ENCODE measurements around the gene SCFD2.
"Not testable (repeated sequence)": the region's sequence is repeated elsewhere in the genome, so short reads cannot be mapped to it uniquely, and the experiment has no call there.

Gene SCFD2

DNA sequence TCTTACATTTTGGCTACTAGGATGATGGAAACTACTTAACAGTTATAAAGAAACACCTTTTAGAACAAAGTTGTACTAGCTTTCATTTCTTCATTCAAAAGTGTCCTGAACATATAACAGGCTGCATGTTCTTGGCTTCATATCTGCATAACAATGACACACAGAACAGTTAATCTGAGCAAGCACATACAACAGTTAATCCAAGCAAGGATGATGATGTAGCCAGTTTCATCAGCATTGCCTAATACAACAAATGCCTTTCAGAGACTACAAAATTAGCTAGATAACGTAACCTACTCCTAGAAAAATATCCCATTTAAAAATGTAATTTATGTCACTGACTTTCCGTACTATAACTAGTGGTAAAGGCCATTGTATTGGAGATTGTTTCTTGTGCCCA, 182.1 kb downstream of the SCFD2 start:
- no peaks in the 10 kb centered on the region for H3K79me2 ChIP-seq (ENCODE audit: insufficient read depth, low read length)
- no peak overlapping the region for H3K4me3 ChIP-seq (ENCODE audit: low read depth, low read length, poor library complexity, severe bottlenecking)
- H3K9ac ChIP-seq (ENCODE audit: low read length), result no peak overlapping the region
- TF ChIP-seq, protein P1, sequence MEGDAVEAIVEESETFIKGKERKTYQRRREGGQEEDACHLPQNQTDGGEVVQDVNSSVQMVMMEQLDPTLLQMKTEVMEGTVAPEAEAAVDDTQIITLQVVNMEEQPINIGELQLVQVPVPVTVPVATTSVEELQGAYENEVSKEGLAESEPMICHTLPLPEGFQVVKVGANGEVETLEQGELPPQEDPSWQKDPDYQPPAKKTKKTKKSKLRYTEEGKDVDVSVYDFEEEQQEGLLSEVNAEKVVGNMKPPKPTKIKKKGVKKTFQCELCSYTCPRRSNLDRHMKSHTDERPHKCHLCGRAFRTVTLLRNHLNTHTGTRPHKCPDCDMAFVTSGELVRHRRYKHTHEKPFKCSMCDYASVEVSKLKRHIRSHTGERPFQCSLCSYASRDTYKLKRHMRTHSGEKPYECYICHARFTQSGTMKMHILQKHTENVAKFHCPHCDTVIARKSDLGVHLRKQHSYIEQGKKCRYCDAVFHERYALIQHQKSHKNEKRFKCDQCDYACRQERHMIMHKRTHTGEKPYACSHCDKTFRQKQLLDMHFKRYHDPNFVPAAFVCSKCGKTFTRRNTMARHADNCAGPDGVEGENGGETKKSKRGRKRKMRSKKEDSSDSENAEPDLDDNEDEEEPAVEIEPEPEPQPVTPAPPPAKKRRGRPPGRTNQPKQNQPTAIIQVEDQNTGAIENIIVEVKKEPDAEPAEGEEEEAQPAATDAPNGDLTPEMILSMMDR (IDR thresholded peaks at IDR 0.05; ENCODE audit: low read length), result no peak
- no peak for TF ChIP-seq EZH2 (IDR thresholded peaks at IDR 0.05; ENCODE audit: borderline replicate concordance, low read length)
- no peaks in the 10 kb centered on the region for H3F3A ChIP-seq (ENCODE audit: insufficient read depth, low read length)
- no peak overlapping the region for H2AFZ ChIP-seq (ENCODE audit: low read length)
- no peaks in the 10 kb centered on the region for H3K9me3 ChIP-seq (ENCODE audit: low read length)
- no peaks in the 10 kb centered on the region for H3K9me2 ChIP-seq (ENCODE audit: low read depth, low read length)
- H3K4me1 ChIP-seq (ENCODE audit: insufficient read depth, low read length, severe bottlenecking), result no peaks in the 10 kb centered on the region
- no peaks in the 10 kb centered on the region for H3K27me3 ChIP-seq (ENCODE audit: insufficient read depth, low read length)
- H3K27ac ChIP-seq (ENCODE audit: low read depth, low read length, poor library complexity, severe bottlenecking), result no peak overlapping the region
- H4K20me1 ChIP-seq (ENCODE audit: insufficient read depth, low read length), result no peaks in the 10 kb centered on the region
- H3K36me3 ChIP-seq (ENCODE audit: insufficient read depth, low read length), result no peaks in the 10 kb centered on the region
- H3K4me2 ChIP-seq (ENCODE audit: low read length), result no peak overlapping the region

DNA sequence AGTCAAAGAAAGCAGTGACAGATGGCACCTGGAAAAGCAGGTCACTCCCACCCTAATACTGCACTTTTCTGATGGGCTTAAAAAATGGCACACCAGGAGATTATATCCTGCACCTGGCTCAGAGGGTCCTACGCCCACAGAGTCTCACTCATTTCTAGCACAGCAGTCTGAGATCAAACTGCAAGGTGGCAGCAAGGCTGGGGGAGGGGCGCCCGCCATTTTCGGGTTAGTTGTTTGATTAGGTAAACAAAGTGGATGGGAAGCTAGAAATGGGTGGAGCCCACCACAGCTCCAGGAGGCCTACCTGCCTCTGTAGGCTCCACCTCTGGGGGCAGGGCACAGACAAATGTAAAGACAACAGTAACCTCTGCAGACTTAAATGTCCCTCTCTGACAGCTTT, 188.1 kb downstream of the SCFD2 start:
- not testable (repeated sequence) for H3F3A ChIP-seq (ENCODE audit: insufficient read depth, low read length); H3K79me2 ChIP-seq (ENCODE audit: insufficient read depth, low read length); H3K4me2 ChIP-seq (ENCODE audit: low read length); H3K9ac ChIP-seq (ENCODE audit: low read length); H2AFZ ChIP-seq (ENCODE audit: low read length); H3K9me3 ChIP-seq (ENCODE audit: low read length); H3K4me3 ChIP-seq (ENCODE audit: low read depth, low read length, poor library complexity, severe bottlenecking); H4K20me1 ChIP-seq (ENCODE audit: insufficient read depth, low read length); H3K4me1 ChIP-seq (ENCODE audit: insufficient read depth, low read length, severe bottlenecking); H3K27me3 ChIP-seq (ENCODE audit: insufficient read depth, low read length); H3K36me3 ChIP-seq (ENCODE audit: insufficient read depth, low read length); H3K27ac ChIP-seq (ENCODE audit: low read depth, low read length, poor library complexity, severe bottlenecking); H3K9me2 ChIP-seq (ENCODE audit: low read depth, low read length)

DNA sequence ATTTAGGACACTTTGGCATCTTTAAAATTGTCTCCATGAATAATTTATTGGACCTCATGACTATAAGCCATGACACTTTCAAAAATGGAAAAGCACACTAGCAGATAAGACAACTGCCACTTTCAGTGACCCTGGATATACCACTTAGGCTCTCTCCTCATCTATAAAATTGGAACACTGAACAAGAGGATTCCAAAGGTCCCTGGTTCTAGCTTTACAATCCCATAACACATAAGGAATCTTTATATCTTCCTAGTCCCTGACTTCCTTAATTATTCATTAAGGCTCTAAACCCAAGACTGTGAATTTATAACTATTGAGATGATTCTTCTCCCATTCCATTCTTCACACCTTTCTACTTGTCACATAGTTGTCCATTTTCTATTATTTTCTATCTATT, 190.2 kb downstream of the SCFD2 start:
- Histone ChIP-seq H3K4me3 (ENCODE audit: low read depth, low read length, poor library complexity, severe bottlenecking) (no peak overlapping the region), H3K4me1 (ENCODE audit: insufficient read depth, low read length, severe bottlenecking) (peaks cover 6% of the 10 kb centered on the region), H2AFZ (ENCODE audit: low read length) (no peak overlapping the region), H3K4me2 (ENCODE audit: low read length) (no peak overlapping the region), H3K9ac (ENCODE audit: low read length) (no peak overlapping the region), H3K9me3 (ENCODE audit: low read length) (no peaks in the 10 kb centered on the region), H3F3A (ENCODE audit: insufficient read depth, low read length) (no peaks in the 10 kb centered on the region), H3K36me3 (ENCODE audit: insufficient read depth, low read length) (no peaks in the 10 kb centered on the region), H3K79me2 (ENCODE audit: insufficient read depth, low read length) (no peaks in the 10 kb centered on the region), H3K27me3 (ENCODE audit: insufficient read depth, low read length) (no peaks in the 10 kb centered on the region), H3K9me2 (ENCODE audit: low read depth, low read length) (no peaks in the 10 kb centered on the region), H4K20me1 (ENCODE audit: insufficient read depth, low read length) (no peaks in the 10 kb centered on the region), H3K27ac (ENCODE audit: low read depth, low read length, poor library complexity, severe bottlenecking) (no peak overlapping the region)
- no peak for TF ChIP-seq EZH2 (IDR thresholded peaks at IDR 0.05; ENCODE audit: borderline replicate concordance, low read length)
- TF ChIP-seq, protein P1 (IDR thresholded peaks at IDR 0.05; ENCODE audit: low read length), result no peak

DNA sequence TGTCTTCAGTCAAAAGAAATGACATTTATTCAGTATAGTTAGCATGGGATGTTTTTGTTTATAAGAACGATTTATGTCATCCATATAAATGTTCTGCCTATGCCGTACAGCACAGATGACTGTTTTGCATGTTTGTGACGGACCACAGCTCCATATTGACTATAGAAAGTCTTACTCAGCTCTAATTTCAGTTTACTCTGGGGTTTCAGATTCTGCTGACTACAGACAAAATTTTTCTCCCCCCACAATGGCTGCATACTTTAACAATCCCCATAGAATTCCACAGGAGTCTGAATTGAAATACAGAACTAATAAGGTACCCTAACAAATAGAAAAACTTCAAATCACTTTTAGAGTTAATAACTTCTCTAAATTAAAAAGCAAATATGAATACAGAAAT, 191.0 kb downstream of the SCFD2 start:
- Histone ChIP-seq H3K4me3 (ENCODE audit: low read depth, low read length, poor library complexity, severe bottlenecking) (no peak overlapping the region), H3F3A (ENCODE audit: insufficient read depth, low read length) (no peaks in the 10 kb centered on the region), H3K4me2 (ENCODE audit: low read length) (no peak overlapping the region), H3K4me1 (ENCODE audit: insufficient read depth, low read length, severe bottlenecking) (peaks cover 6% of the 10 kb centered on the region), H3K36me3 (ENCODE audit: insufficient read depth, low read length) (no peaks in the 10 kb centered on the region), H4K20me1 (ENCODE audit: insufficient read depth, low read length) (no peaks in the 10 kb centered on the region), H3K27me3 (ENCODE audit: insufficient read depth, low read length) (no peaks in the 10 kb centered on the region), H3K79me2 (ENCODE audit: insufficient read depth, low read length) (no peaks in the 10 kb centered on the region), H3K9me2 (ENCODE audit: low read depth, low read length) (no peaks in the 10 kb centered on the region), H2AFZ (ENCODE audit: low read length) (no peak overlapping the region), H3K27ac (ENCODE audit: low read depth, low read length, poor library complexity, severe bottlenecking) (no peak overlapping the region), H3K9me3 (ENCODE audit: low read length) (no peaks in the 10 kb centered on the region), H3K9ac (ENCODE audit: low read length) (no peak overlapping the region)
- TF ChIP-seq EZH2 (IDR thresholded peaks at IDR 0.05; ENCODE audit: borderline replicate concordance, low read length), result no peak
- TF ChIP-seq, protein P1 (IDR thresholded peaks at IDR 0.05; ENCODE audit: low read length), result no peak
